Measurements from ENCODE around the gene KCNJ10. TPM values are rescaled to one million over a fixed set of nuclear protein-coding genes. Genes with fewer than 3 reads are reported as not detected.

The KCNJ10 gene
- total and polyA plus RNA-seq, 2 donors (not counting 3 experiments of a cell fraction or from before 2014, with no cell fraction given), result not detected

GRCh38 chr1:159988006-159988405 lies 82.0 kb downstream of the KCNJ10 start:
- intact Hi-C loops (cut with micrococcal nuclease), result no loop called here
- no peaks in the 10 kb centered on the region for H3K79me2 ChIP-seq (ENCODE audit: control insufficient read depth, insufficient read depth, low read length)
- H3K36me3 ChIP-seq (ENCODE audit: control insufficient read depth in 2 of 2, extremely low read depth in 1 of 2, insufficient read depth in 2 of 2, low read length in 2 of 2), result no peaks in the 10 kb centered on the region
- ChIA-PET CTCF (interaction anchor here (8.6 kb wide), 1 partner anchor 19 kb away, joined by 79 read pairs; no protein-coding TSS in a partner anchor), POLR2A (no interaction called here)
- no peaks in the 10 kb centered on the region for H3K9me3 ChIP-seq (replicated peaks; ENCODE audit: control insufficient read depth, insufficient read depth, low read length)
- H4K20me1 ChIP-seq (replicated peaks; ENCODE audit: control insufficient read depth, extremely low read depth, insufficient read depth, low read length), result no peaks in the 10 kb centered on the region
- H3K27me3 ChIP-seq (ENCODE audit: control insufficient read depth in 2 of 2, insufficient read depth in 2 of 2, low read length in 2 of 2), result peaks cover 10 to 12% of the 10 kb centered on the region in 2 experiments
- dilution Hi-C loops (cut with MboI; ENCODE audit: extremely low pct_ligation_motif_present, low sequenced_read_pairs), result no loop called here
- TF ChIP-seq MYC (IDR thresholded peaks at IDR 0.05; ENCODE audit: low read depth, low read length), result no peak
- TF ChIP-seq CTCF (IDR thresholded peaks at IDR 0.05; ENCODE audit: extremely low read depth in 1 of 2, insufficient read depth in 1 of 2, low read depth in 1 of 2, low read length in 2 of 2), result no peak
- no peak for TF ChIP-seq POLR2AphosphoS5 (IDR thresholded peaks at IDR 0.05; ENCODE audit: insufficient read depth, low read depth, low read length)
- no peak for TF ChIP-seq JUN (IDR thresholded peaks at IDR 0.05; ENCODE audit: borderline replicate concordance, insufficient read depth, insufficient read length, low read depth)
- TF ChIP-seq EZH2 (IDR thresholded peaks at IDR 0.05; ENCODE audit: borderline replicate concordance, low read depth, low read length, severe bottlenecking), result no peak
- TF ChIP-seq POLR2A (IDR thresholded peaks at IDR 0.05; ENCODE audit: low read depth, low read length), result no peak
- no peak for TF ChIP-seq GATA2 (IDR thresholded peaks at IDR 0.05; ENCODE audit: insufficient read depth, insufficient read length, low read depth, low read length)
- TF ChIP-seq FOS (IDR thresholded peaks at IDR 0.05; ENCODE audit: borderline replicate concordance, insufficient read depth, low read length), result no peak
- no peak for TF ChIP-seq MAX (IDR thresholded peaks at IDR 0.05; ENCODE audit: insufficient read depth, insufficient read length)
- H3K4me3 ChIP-seq (replicated peaks in 1 of 3; ENCODE audit: insufficient read depth in 1 of 3, low read depth in 1 of 3, low read length in 3 of 3), result no peak overlapping the region
- no peak overlapping the region for H3K4me2 ChIP-seq (ENCODE audit: insufficient read depth, low read length)
- DNase-seq (ENCODE audit: low read depth, low spot score) (no peak), FAIRE-seq (no peak)
- H3K9ac ChIP-seq (replicated peaks; ENCODE audit: extremely low read depth, insufficient read depth, low read length), result no peak overlapping the region
- no peaks in the 10 kb centered on the region for H3K9me1 ChIP-seq (replicated peaks; ENCODE audit: control insufficient read depth, extremely low read depth, insufficient read depth, low read length)
- H2AFZ ChIP-seq (ENCODE audit: low read depth, low read length), result no peak overlapping the region
- BruUV-seq (replicated peaks), result no TSS peak
- H3K27ac ChIP-seq (ENCODE audit: insufficient read depth, low read depth, low read length), result no peak overlapping the region
- no peaks in the 10 kb centered on the region for H3K4me1 ChIP-seq (ENCODE audit: control insufficient read depth, extremely low read depth, insufficient read depth, low read length)

Measured in endothelial cell of umbilical vein (primary cell).